Left ventricle myocardium inferior (tissue), 1 donor: ENCODE data around the gene SFXN1. TPM values are rescaled to one million over a fixed set of nuclear protein-coding genes. Genes with fewer than 3 reads are reported as not detected.

Source experiments
- DNase-seq: peaks from one replicate; pipeline ENCODE4 v3.0.0-alpha.2; 2020
- H3K27ac ChIP-seq: fragments of 200-600 bp; replicated peaks from 2 replicates; pipeline ENCODE4 v1.8.0; 2021
- H3K27me3 ChIP-seq: fragments of 200-600 bp; 2 replicates; pipeline ENCODE4 v1.8.0; 2021; ENCODE audit warnings: low read depth
- H3K36me3 ChIP-seq: fragments of 200-600 bp; 2 replicates; pipeline ENCODE4 v1.8.0; 2021
- H3K4me1 ChIP-seq: fragments of 200-600 bp; 2 replicates; pipeline ENCODE4 v1.8.0; 2021
- H3K4me3 ChIP-seq: fragments of 200-600 bp; 2 replicates; pipeline ENCODE4 v1.8.0; 2021; ENCODE audit warnings: mild to moderate bottlenecking, moderate library complexity
- H3K9me3 ChIP-seq: fragments of 200-600 bp; replicated peaks from 2 replicates; pipeline ENCODE4 v1.8.0; 2021
- intact Hi-C: fragments of 100-400 bp; cut with micrococcal nuclease; formaldehyde crosslinking; loops from one replicate; pipeline ENCODE4 v1.11.0; 2022
- total RNA-seq: library from RNA; stranded (reverse); fragmentation: NEBNext Ultra II Directional; extraction: Animal tissue kit (Norgen Biotek cat#: 25700); gene quantifications from one replicate; pipeline ENCODE4 v1.2.1, GENCODE V29; 2021
- TF ChIP-seq, protein P1 (sequence below): fragments of 200-600 bp; IDR thresholded peaks from 2 replicates; pipeline ENCODE4 v1.8.0; 2021; ENCODE audit warnings: antibody characterized with exemption, mild to moderate bottlenecking, borderline replicate concordance
- donor health status: DM: no; HTN: yes; CAD: no; lungs with severe emphysema.

SFXN1 gene
- total RNA-seq, 1 donor from 2014 or later, result 37.2 TPM

- no peaks in the 10 kb centered on the region for H3K9me3 ChIP-seq
- peaks cover 13% of the 10 kb centered on the region for H3K36me3 ChIP-seq
- intact Hi-C loops, result no loop called here
- TF ChIP-seq, protein P1, sequence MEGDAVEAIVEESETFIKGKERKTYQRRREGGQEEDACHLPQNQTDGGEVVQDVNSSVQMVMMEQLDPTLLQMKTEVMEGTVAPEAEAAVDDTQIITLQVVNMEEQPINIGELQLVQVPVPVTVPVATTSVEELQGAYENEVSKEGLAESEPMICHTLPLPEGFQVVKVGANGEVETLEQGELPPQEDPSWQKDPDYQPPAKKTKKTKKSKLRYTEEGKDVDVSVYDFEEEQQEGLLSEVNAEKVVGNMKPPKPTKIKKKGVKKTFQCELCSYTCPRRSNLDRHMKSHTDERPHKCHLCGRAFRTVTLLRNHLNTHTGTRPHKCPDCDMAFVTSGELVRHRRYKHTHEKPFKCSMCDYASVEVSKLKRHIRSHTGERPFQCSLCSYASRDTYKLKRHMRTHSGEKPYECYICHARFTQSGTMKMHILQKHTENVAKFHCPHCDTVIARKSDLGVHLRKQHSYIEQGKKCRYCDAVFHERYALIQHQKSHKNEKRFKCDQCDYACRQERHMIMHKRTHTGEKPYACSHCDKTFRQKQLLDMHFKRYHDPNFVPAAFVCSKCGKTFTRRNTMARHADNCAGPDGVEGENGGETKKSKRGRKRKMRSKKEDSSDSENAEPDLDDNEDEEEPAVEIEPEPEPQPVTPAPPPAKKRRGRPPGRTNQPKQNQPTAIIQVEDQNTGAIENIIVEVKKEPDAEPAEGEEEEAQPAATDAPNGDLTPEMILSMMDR, result no peak
- no peak overlapping the region for H3K4me3 ChIP-seq
- peaks cover 39% of the 10 kb centered on the region for H3K4me1 ChIP-seq
- no peak overlapping the region for H3K27ac ChIP-seq
- no peaks in the 10 kb centered on the region for H3K27me3 ChIP-seq
- no peak for DNase-seq
These were observed 6.0 kb downstream of the SFXN1 start for GRCh38 chr5:175484322-175484721.

GRCh38 chr5:175484829-175485228 is 6.5 kb downstream of the SFXN1 start:
- Histone ChIP-seq H3K36me3 (peaks cover 13% of the 10 kb centered on the region), H3K4me1 (peaks cover 34% of the 10 kb centered on the region), H3K27me3 (no peaks in the 10 kb centered on the region), H3K4me3 (no peak overlapping the region), H3K9me3 (no peaks in the 10 kb centered on the region), H3K27ac (no peak overlapping the region)
- intact Hi-C loops, result no loop called here
- DNase-seq, result no peak
- TF ChIP-seq, protein P1, result no peak

GRCh38 chr5:175485631-175486030 is 7.3 kb downstream of the SFXN1 start:
- peaks cover 13% of the 10 kb centered on the region for H3K36me3 ChIP-seq
- peaks cover 26% of the 10 kb centered on the region for H3K4me1 ChIP-seq
- TF ChIP-seq, protein P1, result no peak
- no peak overlapping the region for H3K27ac ChIP-seq
- intact Hi-C loops, result no loop called here
- H3K27me3 ChIP-seq, result no peaks in the 10 kb centered on the region
- no peak overlapping the region for H3K4me3 ChIP-seq
- H3K9me3 ChIP-seq, result no peaks in the 10 kb centered on the region
- no peak for DNase-seq

GRCh38 chr5:175487514-175488222 is 9.3 kb downstream of the SFXN1 start:
- peaks cover 26% of the 10 kb centered on the region for H3K36me3 ChIP-seq
- DNase-seq, result no peak

DNA sequence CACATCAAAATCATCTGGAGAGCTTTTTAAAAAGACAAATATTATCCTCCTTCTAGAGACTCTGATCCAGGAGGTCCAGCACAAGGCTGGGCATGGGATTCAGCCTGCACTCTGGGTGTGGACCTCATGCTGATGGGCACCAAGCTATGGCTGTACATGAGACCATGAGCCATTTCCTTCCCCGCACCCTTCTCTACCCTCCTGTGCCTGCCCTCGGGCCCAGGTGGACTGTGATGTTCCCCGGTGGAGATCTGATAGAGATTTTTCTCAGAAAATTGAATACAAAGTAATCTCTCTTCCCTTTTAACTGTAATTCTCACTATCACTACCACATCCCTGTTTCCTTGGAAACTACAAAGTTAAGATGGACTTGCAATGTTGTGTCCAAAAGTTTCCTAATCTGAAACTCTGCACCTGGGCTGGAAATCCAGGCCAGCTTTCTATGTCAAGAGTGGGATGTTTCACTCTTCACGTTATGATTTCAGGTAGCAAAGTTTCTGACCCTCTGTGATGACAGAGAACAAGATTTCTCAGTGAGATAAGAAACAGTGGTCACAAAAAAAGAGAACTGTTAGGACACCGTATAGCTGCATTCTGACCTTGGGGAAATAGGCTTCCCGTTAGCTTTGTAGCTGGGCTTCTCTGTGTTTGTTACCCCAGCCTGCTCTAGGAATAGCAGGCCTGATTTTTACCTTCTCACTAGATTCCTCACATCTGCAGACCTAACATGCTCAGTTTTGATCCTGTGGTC is 11.5 kb downstream of the SFXN1 start:
- intact Hi-C loops, result no loop called here
- no peak overlapping the region for H3K27ac ChIP-seq
- TF ChIP-seq, protein P1, result no peak
- H3K36me3 ChIP-seq, result peaks cover 36% of the 10 kb centered on the region
- DNase-seq, result no peak
- H3K27me3 ChIP-seq, result no peaks in the 10 kb centered on the region
- peaks cover 18% of the 10 kb centered on the region for H3K4me1 ChIP-seq
- no peaks in the 10 kb centered on the region for H3K9me3 ChIP-seq
- H3K4me3 ChIP-seq, result no peak overlapping the region

More at GRCh38 chr5:175487514-175488222, 9.3 kb downstream of the SFXN1 start:
- H3K9me3 ChIP-seq, result no peaks in the 10 kb centered on the region
- H3K27ac ChIP-seq, result no peak overlapping the region
- peaks cover 18% of the 10 kb centered on the region for H3K4me1 ChIP-seq
- TF ChIP-seq, protein P1, result no peak
- H3K27me3 ChIP-seq, result no peaks in the 10 kb centered on the region
- H3K4me3 ChIP-seq, result no peak overlapping the region
- intact Hi-C loops, result no loop called here
